Tibial nerve (tissue), 4 donors: ENCODE results near the gene ZBTB20. TPM values are rescaled to one million over a fixed set of nuclear protein-coding genes. Genes with fewer than 3 reads are reported as not detected.

Experiments used
- DNase-seq, 2 donors: peaks; one replicate each; pipeline ENCODE4 v3.0.0-alpha.2; 2019; ENCODE audit warnings: low spot score in 2 of 2
- H3K27ac ChIP-seq, 4 donors: fragments of 200-600 bp; sonication (generic) in 3 of 4; one replicate each; pipeline ENCODE4 v1.5.1; 2017 to 2019; ENCODE audit warnings: mild to moderate bottlenecking in 1 of 4
- H3K27me3 ChIP-seq, 2 donors: fragments of 200-600 bp; sonication (generic) in 1 of 2; one replicate each; pipeline versions ENCODE4 v1.5.1 to v1.6.0; 2017 to 2019
- H3K36me3 ChIP-seq, 3 donors: fragments of 200-600 bp; sonication (generic); one replicate each; pipeline ENCODE4 v1.5.1; 2018 to 2019
- H3K4me1 ChIP-seq, 4 donors: fragments of 200-600 bp; sonication (generic) in 3 of 4; one replicate each; pipeline ENCODE4 v1.5.1; 2017 to 2019
- H3K4me3 ChIP-seq, 4 donors: fragments of 200-600 bp; sonication (generic) in 3 of 4; one replicate each; pipeline ENCODE4 v1.5.1; 2017 to 2019; ENCODE audit warnings: mild to moderate bottlenecking in 1 of 4, moderate library complexity in 1 of 4
- H3K9me3 ChIP-seq, 4 donors: fragments of 200-600 bp; sonication (generic) in 3 of 4; one replicate each; pipeline ENCODE4 v1.5.1; 2017 to 2019
- CTCF ChIP-seq, 5 experiments: fragments of 200-600 bp in 3 of 5; fragments of 450-650 bp in 2 of 5; sonication (generic) in 3 of 5; IDR thresholded peaks; one replicate each; pipeline ENCODE4 v1.5.1; 2016 to 2019; ENCODE audit warnings: antibody characterized with exemption in 5 of 5, mild to moderate bottlenecking in 3 of 5, moderate library complexity in 2 of 5
- EP300 ChIP-seq, 2 donors: sonication (generic); formaldehyde crosslinking; IDR thresholded peaks; one replicate each; pipeline ENCODE4 v1.6.1; 2017; ENCODE audit warnings: antibody characterized with exemption in 2 of 2, mild to moderate bottlenecking in 1 of 2
- POLR2A ChIP-seq, 2 donors: fragments of 450-650 bp; IDR thresholded peaks; one replicate each; pipeline ENCODE4 v1.6.1; 2017; ENCODE audit warnings: antibody characterized with exemption in 2 of 2, mild to moderate bottlenecking in 2 of 2, moderate library complexity in 2 of 2
- WGBS, 2 donors: methylation state at CpG; one replicate each; pipeline ENCODE4 v1.1.5; 2018; 5-methylcytosine and 5-hydroxymethylcytosine counted together
- total RNA-seq, 4 donors: library from RNA; depleted of rRNA; stranded (reverse); fragments of >200 nt; gene quantifications; one replicate each; pipeline ENCODE4 v1.1.0, GENCODE V29; 2016

The ZBTB20 gene
- total RNA-seq, 4 donors from 2014 or later: 63.3 to 127 (median 102) TPM

GRCh38 chr3:115147329-115148141 lies 447 bp upstream of the ZBTB20 start:
- Histone ChIP-seq H3K27ac (peak overlapping the region; percentile 98 to 100 (median 99)), H3K9me3 (no peaks in the 10 kb centered on the region), H3K4me1 (peaks cover 0 to 30% (median 11%) of the 10 kb centered on the region in 4 donors), H3K4me3 (peak overlapping the region; percentile 82 to 96 (median 95)), H3K36me3 (no peaks in the 10 kb centered on the region), H3K27me3 (no peaks in the 10 kb centered on the region)
- DNase-seq: peak; percentile 98 to 100
- TF ChIP-seq POLR2A (IDR thresholded peaks at IDR 0.05): peak; percentile 68 to 84
- TF ChIP-seq CTCF (IDR thresholded peaks at IDR 0.05): peak in 2 of 5 experiments; percentile 30 to 55
- TF ChIP-seq EP300 (IDR thresholded peaks at IDR 0.05): peak; percentile 46 to 95
- WGBS, 2 donors: 0 to 1% methylated on average over 44 to 54 of the region's 54 CpGs

GRCh38 chr3:115146032-115146417 lies 1.1 kb downstream of the ZBTB20 start:
- WGBS, 2 donors: 0 to 1% methylated on average over 9 of the region's 9 CpGs
- TF ChIP-seq EP300 (IDR thresholded peaks at IDR 0.05) (peak in 1 of 2 donors; percentile 43), POLR2A (IDR thresholded peaks at IDR 0.05) (peak; percentile 8 to 22), CTCF (IDR thresholded peaks at IDR 0.05) (no peak)
- Histone ChIP-seq H3K36me3 (no peaks in the 10 kb centered on the region), H3K27me3 (no peaks in the 10 kb centered on the region), H3K4me1 (peaks cover 0 to 38% (median 11%) of the 10 kb centered on the region in 4 donors), H3K9me3 (no peaks in the 10 kb centered on the region), H3K4me3 (peak overlapping the region; percentile 82 to 96 (median 95)), H3K27ac (peak overlapping the region; percentile 98 to 100 (median 99))
- DNase-seq: peak in 1 of 2 donors; percentile 43

- no peaks in the 10 kb centered on the region for H3K36me3 ChIP-seq
- H3K9me3 ChIP-seq: no peaks in the 10 kb centered on the region
- no peak for TF ChIP-seq EP300 (IDR thresholded peaks at IDR 0.05)
- TF ChIP-seq POLR2A (IDR thresholded peaks at IDR 0.05): no peak
- no peak for TF ChIP-seq CTCF (IDR thresholded peaks at IDR 0.05)
- H3K4me3 ChIP-seq: no peak overlapping the region
- peak overlapping the region in 1 of 4 donors; percentile 13 for H3K27ac ChIP-seq
- H3K27me3 ChIP-seq: no peaks in the 10 kb centered on the region
- H3K4me1 ChIP-seq: peaks cover 0 to 44% (median 4%) of the 10 kb centered on the region in 4 donors
- no peak for DNase-seq
Measured at GRCh38 chr3:115141033-115141757, 5.9 kb downstream of the ZBTB20 start.

GRCh38 chr3:115139072-115139471 lies 8.0 kb downstream of the ZBTB20 start:
- TF ChIP-seq EP300 (IDR thresholded peaks at IDR 0.05): no peak
- Histone ChIP-seq H3K27ac (no peak overlapping the region), H3K4me1 (peaks cover 0 to 35% (median 0%) of the 10 kb centered on the region in 4 donors), H3K9me3 (no peaks in the 10 kb centered on the region), H3K27me3 (no peaks in the 10 kb centered on the region), H3K4me3 (no peak overlapping the region), H3K36me3 (no peaks in the 10 kb centered on the region)
- WGBS, 2 donors: 93 to 94% methylated on average over 1 of the region's 1 CpG
- DNase-seq: no peak

- no peaks in the 10 kb centered on the region for H3K27me3 ChIP-seq
- H3K4me3 ChIP-seq: no peak overlapping the region
- WGBS, 2 donors: 96% methylated on average over 5 of the region's 5 CpGs
- H3K36me3 ChIP-seq: no peaks in the 10 kb centered on the region
- no peak for TF ChIP-seq EP300 (IDR thresholded peaks at IDR 0.05)
- TF ChIP-seq CTCF (IDR thresholded peaks at IDR 0.05): no peak
- no peak for TF ChIP-seq POLR2A (IDR thresholded peaks at IDR 0.05)
- H3K4me1 ChIP-seq: peaks cover 0 to 14% (median 0%) of the 10 kb centered on the region in 4 donors
- H3K9me3 ChIP-seq: peaks cover 0 to 7% (median 1%) of the 10 kb centered on the region in 4 donors
- H3K27ac ChIP-seq: no peak overlapping the region
- no peak for DNase-seq
Measured at GRCh38 chr3:115134648-115135347, 12.3 kb downstream of the ZBTB20 start.
